Stimulated activated CD4-positive, alpha-beta T cell treated with anti-CD3 and anti-CD28 coated beads, Interleukin-4, amount 100 ng/mL, for 48 hours (primary cell): ENCODE data around the gene INTS6L.
"Not testable (repeated sequence)": the region's sequence is repeated elsewhere in the genome, so short reads cannot be mapped to it uniquely, and the experiment has no call there.

Source experiments
- DNase-seq, 2 donors: peaks; one replicate each; pipeline ENCODE4 v3.0.0-alpha.2; 2020; ENCODE audit warnings: low read depth in 2 of 2

Gene INTS6L

GRCh38 chrX:135522878-135523693, 2.6 kb downstream of the INTS6L start:
- DNase-seq: no peak

- DNase-seq: no peak
Measured at GRCh38 chrX:135528254-135528653, 7.8 kb downstream of the INTS6L start.

GRCh38 chrX:135528756-135529155, 8.3 kb downstream of the INTS6L start:
- DNase-seq: no peak

DNA sequence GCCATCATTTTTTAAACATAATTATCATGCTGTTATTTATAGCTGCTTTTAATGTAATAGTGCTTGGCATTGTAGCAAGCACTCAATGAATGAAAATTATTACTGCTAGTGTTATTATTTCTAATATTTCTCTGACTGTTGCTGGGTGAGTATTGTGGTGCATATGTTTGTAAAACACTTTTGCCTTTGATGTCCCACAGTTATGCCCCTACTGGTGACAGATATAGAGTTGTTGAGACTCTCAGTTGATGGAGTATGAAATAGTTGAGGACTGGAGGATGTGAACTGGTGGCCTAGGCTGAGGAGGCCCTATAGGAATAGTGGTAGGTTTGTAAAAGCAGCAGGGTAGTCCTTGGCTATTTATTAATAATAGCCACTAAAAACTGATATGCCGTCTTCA, 9.6 kb downstream of the INTS6L start:
- no peak for DNase-seq

DNA sequence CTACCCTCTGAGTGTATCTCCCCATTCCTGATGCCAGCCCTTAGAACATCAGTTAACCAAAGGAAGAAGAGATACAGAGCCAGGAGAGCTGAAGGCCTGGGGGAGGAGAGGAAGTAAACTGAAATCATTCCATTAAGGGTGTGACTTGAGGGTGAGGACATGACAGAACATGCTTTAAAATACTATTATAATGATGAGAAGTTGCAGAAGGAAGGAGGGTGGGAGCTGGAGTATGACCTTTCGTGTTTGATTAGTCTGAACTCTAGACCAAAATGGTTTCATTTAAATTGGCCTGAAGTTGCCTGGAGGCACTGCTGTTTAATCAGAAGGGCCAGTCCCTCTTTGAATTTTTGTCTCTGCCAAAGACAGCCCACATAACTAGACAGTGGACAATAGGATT, 11.4 kb downstream of the INTS6L start:
- DNase-seq: no peak

DNA sequence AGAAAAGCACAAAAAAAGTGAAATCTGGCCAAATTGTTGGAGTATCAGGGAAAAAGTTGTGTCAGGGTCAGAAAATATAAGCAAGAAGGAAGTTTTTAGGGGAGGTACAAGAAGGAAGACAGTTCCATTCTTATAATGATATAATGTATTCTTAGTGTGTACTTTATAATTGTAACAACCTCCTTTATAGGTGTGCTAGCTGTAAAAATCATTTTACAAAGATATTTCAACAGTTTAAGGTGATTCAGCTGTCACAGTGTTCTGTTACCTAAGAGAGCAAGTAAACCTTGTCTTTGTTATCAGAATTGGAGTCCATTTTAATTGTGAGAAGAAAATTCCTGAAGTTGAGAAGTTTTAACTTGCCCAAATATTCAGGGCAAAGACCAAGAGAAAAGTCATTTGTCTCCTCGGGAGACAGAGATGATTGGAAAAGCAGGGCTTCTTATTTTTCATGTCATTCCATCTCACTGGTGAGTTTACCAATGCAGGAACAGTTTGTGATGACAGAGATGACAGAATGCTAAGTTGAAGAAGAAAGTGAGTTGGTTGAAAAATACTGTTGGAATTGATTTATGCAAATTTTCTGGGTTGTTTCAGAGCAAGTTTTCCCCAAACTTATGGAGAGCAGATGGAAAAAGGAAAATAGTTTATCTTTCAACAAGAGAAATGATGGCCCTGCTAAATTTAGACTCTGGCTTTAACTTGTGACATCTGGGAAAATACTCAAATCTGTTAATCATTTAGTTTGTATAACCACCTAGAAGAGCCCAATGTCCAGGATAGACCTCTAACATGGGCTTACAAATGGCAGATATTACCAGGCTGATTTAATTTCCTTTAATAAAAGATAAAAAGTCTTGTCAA, 14.8 kb downstream of the INTS6L start:
- DNase-seq: no peak

DNA sequence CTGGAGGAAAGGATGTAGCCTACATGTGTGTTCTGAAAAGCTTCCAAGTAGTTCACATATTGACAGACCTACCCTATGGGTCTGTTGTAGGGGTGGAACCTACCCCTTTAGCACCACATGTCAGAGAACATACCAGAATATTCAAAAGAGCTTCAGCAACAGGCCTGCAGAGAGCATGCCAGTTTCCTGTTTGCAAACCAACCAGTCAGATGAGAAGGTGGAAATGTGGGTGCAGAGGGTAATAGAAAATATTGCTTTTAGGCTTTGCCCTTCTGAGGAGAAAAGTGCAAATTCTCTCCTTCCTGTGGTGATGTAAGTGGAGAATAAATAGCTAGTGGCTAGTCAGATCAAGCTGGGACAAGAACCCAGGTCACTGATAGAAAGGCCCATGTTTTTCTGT, 16.4 kb downstream of the INTS6L start:
- no peak for DNase-seq

DNA sequence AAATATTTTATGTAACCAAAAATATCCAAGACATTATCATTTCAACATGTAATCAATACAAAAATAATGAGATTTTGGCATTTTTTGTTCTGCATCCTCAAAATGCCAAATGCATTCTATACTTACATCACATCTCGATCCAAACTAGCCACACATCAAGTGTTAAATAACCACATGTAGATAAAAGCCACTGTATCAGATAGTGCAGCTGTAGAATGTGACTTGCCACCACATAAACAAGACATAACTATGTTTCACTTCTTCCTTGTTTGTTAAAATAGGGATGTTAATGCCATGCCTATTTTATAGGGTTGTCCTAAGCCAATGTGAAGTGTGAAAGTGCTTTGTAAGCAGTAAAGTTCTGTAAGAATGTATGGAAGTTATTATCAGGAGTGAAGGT, 20.9 kb downstream of the INTS6L start:
- DNase-seq: no peak

GRCh38 chrX:135543172-135543571, 22.7 kb downstream of the INTS6L start:
- DNase-seq: no peak

GRCh38 chrX:135543924-135544323, 23.5 kb downstream of the INTS6L start:
- peak in 1 of 2 donors; percentile 4 for DNase-seq

GRCh38 chrX:135544338-135544948, 24.0 kb downstream of the INTS6L start:
- no peak for DNase-seq

- no peak for DNase-seq
Measured at GRCh38 chrX:135547767-135548166, 27.3 kb downstream of the INTS6L start.

- DNase-seq: no peak
Measured at GRCh38 chrX:135549519-135549918, 29.1 kb downstream of the INTS6L start.

GRCh38 chrX:135556055-135556454, 35.6 kb downstream of the INTS6L start:
- DNase-seq: no peak

- DNase-seq: no peak
Measured at GRCh38 chrX:135557344-135557743, 36.9 kb downstream of the INTS6L start.

DNA sequence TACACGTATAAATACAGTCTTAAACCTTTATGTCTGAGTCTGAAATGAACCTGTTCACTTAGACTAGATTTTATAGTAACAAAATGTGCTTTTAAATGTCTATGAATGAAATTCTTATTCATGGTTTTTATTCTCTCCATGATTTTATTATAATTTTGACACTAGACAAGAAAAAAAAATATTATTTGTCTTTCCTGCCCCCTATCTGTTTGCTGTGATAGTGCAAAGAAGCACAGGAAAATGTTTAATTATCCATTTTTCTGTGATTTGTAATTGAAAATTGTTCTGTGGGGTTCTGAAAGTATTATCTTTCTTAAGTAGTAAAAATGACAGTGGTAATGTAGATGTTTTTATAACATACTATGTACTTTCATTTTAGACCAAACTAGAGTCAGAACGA, 52.0 kb downstream of the INTS6L start:
- DNase-seq: no peak

- DNase-seq: no peak
Measured at GRCh38 chrX:135581496-135581895, 61.0 kb downstream of the INTS6L start.

DNA sequence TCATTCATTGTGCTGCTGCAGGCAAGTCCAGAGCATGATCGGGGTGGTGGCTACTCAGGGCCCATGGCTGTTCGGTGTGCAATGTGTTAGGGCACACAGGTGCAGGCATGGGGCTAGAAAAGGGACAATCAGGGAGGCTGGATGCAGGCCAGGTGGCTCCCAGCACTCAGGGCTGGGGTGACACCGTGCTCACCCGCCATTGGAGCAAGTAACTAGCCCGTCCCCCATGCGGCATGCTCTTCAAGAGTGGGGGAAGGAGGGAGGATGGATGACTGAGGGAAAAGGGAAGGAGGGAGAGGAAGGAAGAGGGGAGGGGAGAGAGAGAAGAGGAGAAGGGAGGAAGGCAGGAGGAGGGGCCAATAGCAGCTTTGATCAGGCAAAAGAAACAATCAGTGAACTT, 64.7 kb downstream of the INTS6L start:
- DNase-seq: no peak

DNA sequence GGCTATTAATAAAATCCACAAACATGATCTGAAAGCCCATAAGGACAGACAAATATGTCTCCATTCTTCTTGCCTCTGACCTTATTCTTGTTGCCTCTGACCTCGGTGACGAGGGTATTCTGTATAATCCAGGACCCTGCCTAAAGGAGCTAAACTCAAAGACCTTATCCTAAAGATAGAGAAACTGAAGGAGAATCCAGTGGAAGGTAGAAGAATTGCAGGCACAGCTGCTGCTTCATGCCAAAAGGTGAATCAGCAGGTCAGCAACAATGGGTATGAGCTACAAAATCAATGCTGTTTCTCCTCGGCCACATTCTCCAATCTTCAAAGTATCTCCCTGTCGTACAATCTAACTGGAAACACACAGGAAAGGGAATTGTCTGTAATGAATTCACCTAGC, 71.4 kb downstream of the INTS6L start:
- no peak for DNase-seq

- not testable (repeated sequence) for DNase-seq
Measured at GRCh38 chrX:135594049-135594448, 73.6 kb downstream of the INTS6L start.

- DNase-seq: not testable (repeated sequence)
Measured at GRCh38 chrX:135594453-135594852, 74.0 kb downstream of the INTS6L start.

DNA sequence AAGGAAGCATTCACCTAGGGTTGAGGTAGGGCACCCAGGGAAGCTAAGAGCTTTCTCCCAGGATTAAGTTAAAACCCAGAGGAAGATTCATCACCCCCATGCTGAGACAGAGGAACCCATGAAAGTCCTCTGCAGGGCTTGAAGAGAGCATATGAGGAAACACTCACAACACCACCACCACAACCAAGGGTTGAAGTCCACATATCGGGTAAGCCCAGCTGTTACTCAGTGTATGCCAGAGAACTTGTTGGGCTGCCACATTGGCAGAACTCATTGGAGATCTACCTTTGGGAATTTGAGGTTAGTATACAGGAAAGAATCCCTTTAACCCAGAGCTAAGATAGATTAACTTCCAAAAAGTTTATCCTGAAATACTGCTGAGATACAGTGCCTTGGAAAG, 75.1 kb downstream of the INTS6L start:
- no peak for DNase-seq

- peak; percentile 35 to 38 for DNase-seq
Measured at GRCh38 chrX:135596495-135596894, 76.0 kb downstream of the INTS6L start.
